EH (cell line): Measurements from ENCODE around the gene KRTAP5-8.
"Not testable (repeated sequence)": the region's sequence is repeated elsewhere in the genome, so short reads cannot be mapped to it uniquely, and the experiment has no call there.

Source experiments
- DNase-seq: peaks from one replicate; pipeline ENCODE4 v3.0.0-alpha.2; 2015; ENCODE audit warnings: low read depth

The KRTAP5-8 gene

GRCh38 chr11:71574418-71574817, 36.6 kb downstream of the KRTAP5-8 start:
- DNase-seq: no peak

- no peak for DNase-seq
Measured at GRCh38 chr11:71575723-71576424, 38.0 kb downstream of the KRTAP5-8 start.

DNA sequence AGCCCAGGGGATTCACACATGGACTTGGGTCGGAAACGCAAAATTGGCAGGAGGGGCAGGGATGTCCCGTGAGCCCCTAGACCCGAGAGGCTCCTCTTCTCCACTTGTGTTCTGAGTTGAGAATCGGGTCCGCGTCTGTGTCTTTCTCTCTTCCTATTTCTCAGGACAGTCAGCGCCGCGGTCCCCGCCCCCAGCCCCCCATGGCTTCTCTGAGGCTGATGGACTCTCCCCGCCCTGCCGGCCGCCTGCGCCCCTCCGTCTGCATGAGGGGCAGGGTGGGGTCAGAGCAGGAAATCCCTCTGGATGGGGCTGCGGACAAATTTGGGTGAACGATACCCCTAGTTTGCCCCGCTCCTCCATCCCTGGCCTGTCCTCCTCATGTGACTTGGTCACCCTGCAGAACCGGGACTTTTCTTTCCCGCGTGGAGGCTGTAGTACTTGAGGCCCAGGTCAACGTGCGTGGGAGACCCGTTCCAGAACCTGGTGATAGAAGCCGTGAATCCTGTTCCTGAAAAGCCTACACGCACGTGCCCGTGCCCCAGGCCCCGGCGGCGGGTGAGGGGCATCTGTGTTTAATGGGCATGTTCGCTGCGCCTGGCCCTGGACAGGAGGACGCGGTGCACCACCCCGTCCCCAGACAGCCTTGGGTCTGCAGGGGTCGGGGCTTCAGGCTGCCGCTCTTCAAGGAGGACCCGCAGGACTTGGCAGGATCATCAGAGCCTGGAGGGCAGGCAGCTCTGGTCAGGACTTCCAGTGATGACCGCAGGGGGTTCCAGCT, 39.1 kb downstream of the KRTAP5-8 start:
- not testable (repeated sequence) for DNase-seq

GRCh38 chr11:71577469-71578004, 39.7 kb downstream of the KRTAP5-8 start:
- DNase-seq: no peak

DNA sequence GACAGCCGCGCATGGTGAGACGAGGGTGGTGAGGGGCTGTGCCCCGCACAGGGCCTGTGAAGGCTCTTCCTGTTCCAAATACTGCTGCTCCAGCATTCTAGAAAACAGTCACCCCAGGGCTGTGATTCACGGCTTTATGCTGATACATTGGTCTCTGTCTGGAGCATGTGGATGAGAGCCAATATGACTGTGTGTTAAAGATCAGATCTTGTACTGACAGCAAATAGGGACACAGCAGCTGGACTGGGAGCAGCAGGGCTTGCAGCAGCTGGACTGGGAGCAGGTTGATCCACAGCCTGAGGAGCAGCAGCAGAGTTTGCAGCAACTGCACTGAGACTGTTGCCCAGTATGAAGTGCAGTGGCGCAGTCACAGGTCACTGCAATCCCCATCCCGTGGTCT, 41.7 kb downstream of the KRTAP5-8 start:
- not testable (repeated sequence) for DNase-seq

GRCh38 chr11:71580057-71581003, 42.5 kb downstream of the KRTAP5-8 start:
- peak; percentile 79 for DNase-seq

DNA sequence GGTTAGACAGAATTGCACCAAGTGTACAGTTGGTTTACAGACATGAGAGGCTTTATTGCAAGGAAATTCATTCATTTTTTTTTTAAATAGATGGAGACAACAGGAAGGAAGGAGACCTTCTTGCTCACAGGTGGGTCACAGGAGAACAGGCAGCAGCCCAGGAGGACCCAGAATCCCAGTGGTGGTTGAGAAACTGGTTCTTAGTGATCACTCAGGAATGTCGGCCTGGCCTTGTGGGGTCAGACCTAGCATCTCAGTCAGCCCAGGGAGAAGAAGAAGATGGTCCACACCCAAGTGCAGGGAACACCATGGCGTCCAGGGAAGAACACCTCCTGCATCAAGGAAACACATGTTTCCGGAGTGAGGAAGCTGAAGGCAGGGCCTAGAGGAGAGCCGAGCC, 44.0 kb downstream of the KRTAP5-8 start:
- DNase-seq: no peak

GRCh38 chr11:71582309-71582895, 44.6 kb downstream of the KRTAP5-8 start, which contains the start of gene KRTAP5-11:
KRTAP5-11 (minus strand) TSS chr11:71582875; CDS start chr11:71582837, 38 bp downstream.
- DNase-seq: no peak

DNA sequence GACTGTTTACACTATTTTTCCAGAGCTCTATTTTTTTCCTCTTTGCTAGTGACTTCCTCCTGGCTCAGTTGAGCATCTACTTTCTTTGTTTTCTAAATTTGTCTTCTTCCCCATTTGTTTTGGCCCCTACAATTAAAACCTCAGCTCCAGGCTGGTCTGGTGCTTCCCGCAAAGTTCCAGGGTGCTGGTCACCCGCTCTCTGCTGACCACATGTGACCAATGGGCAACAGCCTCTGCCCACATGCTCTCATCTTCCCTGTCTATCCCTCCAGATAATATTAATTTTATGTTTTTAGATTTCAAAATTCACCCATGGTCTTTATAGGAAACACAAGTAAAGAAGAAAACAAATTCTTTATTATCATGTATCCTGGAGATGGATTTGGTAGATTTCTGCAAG, 45.1 kb downstream of the KRTAP5-8 start:
- DNase-seq: not testable (repeated sequence)

- not testable (repeated sequence) for DNase-seq
Measured at GRCh38 chr11:71585673-71586072, 47.8 kb downstream of the KRTAP5-8 start.

GRCh38 chr11:71588314-71588713, 50.5 kb downstream of the KRTAP5-8 start:
- DNase-seq: not testable (repeated sequence)
